Medulla oblongata (tissue), 1 donor: ENCODE results near the gene ATP1A4.

Experiments used
- DNase-seq: peaks from one replicate; pipeline ENCODE4 v3.0.0-alpha.2; 2015; ENCODE audit errors: extremely low spot score

ATP1A4 gene

DNA sequence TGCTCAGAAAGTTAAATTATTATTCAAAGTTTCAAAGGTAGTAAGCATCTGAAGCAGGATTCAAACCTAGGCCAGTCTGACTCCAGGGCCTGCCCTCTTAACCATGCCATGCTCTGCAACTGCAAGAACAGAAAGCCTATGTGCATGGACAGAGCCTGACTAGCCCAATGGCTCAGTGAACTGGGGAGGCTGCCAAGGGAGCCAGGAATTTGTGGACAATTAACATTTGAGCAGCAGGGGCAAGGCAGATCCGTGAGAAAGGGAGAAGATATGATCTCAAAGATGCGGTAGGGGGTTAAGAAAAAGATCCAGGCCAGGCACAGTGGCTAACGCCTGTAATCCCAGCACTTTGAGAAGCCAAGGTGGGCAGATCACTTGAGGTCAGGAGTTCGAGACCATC lies 6.5 kb upstream of the ATP1A4 start:
- DNase-seq = peak; percentile 50

DNA sequence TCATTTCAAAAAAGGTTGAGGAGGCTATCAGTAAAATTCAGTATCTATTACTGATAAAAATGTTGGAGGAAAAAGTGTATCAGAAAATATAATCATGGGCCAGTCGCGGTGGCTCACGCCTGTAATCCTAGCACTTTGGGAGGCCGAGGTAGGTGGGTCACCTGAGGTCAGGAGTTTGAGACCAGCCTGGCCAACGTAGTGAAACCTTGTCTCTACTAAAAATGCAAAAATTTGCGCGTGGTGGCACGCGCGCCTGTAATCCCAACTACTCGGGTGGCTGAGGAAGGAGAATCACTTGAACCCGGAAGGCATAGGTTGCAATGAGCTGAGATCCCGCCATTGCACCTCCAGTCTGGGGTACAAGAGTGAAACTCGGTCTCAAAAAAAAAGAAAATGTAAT lies 5.3 kb upstream of the ATP1A4 start:
- DNase-seq = no peak

DNA sequence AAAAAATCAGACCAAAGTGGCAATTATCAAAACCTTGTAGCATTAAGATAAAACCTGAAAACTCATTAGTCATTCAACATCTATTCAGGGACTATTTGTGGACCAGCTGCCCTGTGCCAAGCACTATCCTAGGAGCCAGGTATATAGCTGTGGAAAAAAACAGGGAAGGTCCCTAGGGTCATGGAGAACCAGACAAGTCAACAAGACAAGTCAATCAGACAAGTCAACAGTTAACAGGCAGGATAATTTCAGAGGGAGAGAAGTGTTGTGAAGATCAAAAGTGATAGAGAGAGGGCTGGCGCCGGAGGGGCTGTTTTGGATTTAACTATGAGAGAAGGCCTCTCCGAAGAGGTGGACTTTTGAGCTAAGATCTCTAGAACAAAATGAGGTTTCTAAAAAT lies 3.3 kb upstream of the ATP1A4 start:
- DNase-seq = no peak

DNA sequence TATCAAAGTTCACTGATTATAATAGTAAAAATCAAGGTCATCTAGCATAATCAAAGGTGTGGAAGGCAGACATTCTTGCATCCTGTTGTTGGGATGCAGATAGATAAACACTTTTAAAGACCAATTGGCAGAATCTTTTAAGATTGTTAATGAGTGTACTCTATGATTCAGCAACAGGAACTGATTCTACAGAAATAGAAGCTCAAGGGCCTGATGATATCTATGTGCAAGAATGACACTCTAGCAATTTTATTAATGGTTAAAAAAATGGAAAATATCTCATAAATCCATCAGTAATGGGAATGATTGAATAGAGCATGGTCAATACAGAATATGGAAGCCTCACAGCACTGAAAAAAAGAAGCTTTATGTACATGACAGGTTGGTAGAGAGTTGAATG lies 2.2 kb upstream of the ATP1A4 start:
- no peak for DNase-seq

DNA sequence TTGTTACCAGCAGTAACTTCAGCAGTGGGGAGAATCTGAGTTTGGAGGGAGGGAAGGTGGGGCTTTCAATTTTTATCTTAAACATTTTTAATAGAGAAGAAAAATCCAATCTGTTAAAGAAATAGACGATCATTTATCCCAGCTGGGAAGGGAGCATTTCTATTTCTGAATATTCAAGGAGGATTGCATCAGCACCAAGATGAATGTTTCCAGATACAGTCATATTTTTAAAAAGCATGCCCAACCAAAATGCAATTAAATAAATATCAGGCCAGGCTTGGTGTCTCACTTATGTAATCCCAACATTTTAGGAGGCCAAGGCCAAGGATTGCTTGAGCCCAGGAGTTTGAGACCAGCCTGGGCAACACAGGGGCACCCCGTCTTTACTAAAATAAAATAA lies 1.7 kb upstream of the ATP1A4 start:
- no peak for DNase-seq

DNA sequence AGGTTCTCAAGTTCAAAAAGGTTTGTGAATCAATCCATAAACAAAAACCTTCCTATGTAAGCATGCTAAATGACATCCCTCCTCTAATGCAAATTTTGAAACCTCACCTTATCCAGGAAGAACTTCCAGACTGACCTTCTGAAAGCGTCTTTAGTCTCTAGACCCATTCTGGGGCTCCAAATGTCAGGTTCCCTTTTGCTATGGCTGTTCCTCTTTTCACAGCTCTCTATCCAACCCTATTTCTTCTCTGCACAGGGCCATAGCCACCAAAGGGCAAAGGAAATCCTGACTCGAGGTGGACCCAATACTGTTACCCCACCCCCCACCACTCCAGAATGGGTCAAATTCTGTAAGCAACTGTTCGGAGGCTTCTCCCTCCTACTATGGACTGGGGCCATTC lies 3.4 kb downstream of the ATP1A4 start:
- DNase-seq = no peak

DNA sequence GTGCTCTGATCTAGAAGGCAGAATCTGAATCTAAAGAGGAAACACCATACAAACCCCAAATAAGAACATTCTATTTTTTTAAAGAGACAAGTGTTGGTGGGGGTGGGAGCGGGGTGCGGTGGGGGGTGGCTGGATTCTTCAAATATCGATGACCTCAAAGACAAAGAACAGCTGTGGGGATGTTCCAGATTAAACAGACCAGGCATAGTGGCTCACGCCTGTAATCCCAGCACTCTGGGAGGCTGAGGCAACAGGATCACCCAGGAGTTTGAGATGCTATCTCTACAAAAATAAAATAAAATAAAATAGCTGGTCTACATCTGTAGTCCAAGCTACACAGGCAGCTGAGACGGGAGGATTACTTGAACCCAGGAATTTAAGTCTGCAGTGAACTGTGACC lies 5.0 kb downstream of the ATP1A4 start:
- no peak for DNase-seq

DNA sequence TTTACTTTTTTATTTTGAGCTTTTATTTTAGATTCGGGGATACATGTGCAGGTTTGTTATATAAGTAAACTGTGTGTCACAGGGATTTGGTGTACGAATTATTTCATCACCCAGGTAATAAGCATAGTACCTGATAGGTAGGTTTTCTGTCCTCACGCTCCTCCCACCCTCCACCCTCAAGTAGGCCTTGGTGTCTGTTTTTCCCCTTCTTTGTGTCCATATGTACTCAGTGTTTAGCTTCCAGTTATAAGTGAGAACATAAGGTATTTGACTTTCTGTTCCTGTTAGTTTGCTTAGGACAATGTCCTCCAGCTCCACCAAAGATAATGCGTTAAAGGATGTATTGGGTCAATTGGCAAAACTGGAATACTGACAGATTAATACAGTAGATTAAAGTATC lies 5.8 kb downstream of the ATP1A4 start:
- DNase-seq = no peak

DNA sequence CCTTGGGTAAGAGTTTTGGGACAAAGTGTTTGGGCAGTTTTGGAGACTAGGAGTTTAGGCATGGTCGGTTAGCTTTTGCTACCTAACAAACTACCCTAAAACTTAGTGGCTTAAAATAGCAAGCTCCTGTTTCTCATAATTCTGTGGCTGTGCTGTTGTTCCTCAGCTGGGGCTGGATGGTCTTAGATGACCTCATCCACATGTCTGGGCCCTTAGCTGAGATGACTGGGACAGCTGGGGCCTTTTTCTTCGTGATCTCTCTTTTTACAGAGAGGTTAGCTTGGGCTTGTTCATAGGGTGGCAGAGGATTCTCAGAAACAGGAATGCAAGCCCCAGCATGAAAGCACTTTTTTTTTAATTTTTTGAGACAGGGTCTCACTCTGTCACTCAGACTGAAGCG lies 6.6 kb downstream of the ATP1A4 start:
- no peak for DNase-seq

DNA sequence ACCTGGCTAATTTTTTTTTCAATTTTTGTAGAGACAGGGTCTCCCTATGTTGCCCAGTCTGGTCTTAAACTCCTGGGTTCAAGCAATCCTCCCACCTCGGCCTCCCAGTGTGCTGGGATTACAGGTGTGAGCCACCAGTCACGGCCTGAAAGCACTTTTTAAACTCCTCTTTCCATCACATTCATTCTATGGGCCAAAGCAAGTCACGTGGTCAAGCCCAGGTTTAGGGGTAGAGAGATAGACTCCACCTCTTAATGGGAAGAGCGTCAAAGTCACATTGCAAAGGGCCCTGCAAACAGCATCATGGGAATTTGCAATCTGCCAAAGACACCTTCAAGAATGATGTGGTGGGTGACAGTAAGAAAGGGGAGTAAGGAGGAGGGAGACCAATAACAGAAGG lies 7.1 kb downstream of the ATP1A4 start:
- no peak for DNase-seq

DNA sequence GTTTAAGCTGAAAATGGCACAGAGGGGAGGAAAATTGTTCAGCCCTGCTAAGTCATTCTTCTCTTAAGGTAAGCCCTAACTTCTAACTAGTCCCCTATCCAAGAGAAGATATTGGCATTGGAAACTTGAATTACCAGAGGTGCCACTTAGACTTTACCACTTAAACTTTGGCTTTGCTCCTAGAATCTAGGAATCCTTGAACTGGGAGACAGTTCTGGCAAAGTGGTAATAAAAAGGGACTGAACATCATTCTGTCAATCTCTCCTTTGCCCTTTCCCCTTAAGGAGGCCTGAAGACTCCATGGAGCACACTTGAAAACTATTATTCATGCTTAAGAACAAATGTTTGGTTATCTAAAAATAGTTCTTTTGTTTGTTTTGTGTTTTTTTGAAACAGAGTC lies 8.4 kb downstream of the ATP1A4 start:
- DNase-seq = no peak

DNA sequence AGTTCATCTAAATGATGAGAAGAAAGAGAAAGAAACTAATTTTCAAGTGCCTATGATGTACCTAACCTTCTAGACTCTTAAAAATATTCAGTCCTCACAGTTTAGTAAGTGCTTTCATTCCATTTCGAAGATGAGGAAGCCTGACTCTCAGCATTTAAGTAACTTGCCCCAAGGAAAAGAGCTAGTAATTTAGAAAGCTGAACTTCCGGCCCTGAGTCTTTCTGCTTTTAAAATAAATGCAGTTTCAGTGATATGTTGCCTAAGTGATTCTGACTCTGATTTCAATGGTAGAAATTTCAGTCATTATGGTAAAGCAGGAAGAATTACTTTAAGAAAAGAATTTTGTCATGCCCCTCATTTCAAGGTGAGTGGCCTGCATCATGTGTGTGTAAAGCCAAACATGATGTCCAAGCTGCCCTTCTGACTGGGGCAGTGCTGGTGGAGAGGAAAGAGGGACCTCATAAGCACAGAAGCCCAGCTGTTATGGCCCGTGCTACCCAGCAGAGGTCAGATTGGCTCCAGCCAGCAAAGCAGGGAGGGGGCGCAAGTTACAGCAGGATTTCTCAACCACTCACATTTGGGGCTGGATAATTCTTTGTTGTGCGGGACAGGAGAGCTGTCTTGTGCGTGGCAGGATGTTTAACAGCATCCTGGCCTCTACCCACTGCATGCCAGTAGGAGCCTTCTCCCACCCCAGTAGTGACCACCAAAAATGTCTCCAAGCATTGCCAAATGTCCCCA lies 10.7 kb downstream of the ATP1A4 start:
- DNase-seq = peak; percentile 74

DNA sequence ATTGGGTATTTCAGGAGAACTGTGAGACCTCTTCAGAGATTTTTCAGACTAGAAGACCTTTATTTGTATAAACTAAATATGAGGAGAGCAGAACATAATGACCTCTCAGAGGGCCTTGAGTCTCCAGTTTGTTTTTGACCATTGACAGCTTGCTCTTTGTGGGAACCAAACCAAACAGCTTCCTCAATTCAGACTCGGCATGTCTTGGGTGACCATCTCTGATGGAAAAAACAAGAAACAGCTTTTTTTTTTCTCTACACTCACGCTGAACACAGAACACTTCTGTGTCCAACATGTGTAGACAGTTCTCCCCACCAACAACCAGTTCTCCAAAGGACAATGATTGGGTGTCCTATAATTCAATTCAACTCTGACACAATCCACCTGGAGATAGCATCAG lies 11.5 kb downstream of the ATP1A4 start:
- peak; percentile 48 for DNase-seq

DNA sequence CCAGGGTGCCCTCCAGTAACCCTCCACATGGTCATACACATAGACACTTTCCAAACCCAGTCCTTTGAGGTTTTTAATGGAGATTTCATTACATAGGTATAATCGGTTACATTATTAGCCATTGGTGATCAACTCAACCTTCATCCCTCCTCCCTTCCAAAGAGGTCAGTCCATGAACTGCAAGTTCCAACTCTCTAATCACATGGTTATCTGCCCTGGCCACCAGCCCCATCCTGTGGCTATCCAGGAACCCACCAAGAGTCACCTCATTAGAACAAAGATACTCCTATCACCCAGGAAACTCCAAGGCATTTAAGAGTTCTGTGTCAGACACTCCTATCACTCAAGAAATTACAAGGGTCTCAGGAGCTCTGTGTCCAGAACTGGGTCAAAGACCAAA lies 12.2 kb downstream of the ATP1A4 start:
- DNase-seq = no peak

DNA sequence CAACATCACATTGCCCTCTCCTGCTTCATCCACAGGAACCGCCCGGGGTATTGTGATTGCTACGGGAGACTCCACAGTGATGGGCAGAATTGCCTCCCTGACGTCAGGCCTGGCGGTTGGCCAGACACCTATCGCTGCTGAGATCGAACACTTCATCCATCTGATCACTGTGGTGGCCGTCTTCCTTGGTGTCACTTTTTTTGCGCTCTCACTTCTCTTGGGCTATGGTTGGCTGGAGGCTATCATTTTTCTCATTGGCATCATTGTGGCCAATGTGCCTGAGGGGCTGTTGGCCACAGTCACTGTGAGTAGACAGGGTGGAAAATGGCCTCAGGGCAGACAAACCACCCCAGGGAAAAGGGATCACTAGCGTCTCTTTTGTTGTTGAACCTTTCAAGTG lies 12.7 kb downstream of the ATP1A4 start:
- DNase-seq = no peak

DNA sequence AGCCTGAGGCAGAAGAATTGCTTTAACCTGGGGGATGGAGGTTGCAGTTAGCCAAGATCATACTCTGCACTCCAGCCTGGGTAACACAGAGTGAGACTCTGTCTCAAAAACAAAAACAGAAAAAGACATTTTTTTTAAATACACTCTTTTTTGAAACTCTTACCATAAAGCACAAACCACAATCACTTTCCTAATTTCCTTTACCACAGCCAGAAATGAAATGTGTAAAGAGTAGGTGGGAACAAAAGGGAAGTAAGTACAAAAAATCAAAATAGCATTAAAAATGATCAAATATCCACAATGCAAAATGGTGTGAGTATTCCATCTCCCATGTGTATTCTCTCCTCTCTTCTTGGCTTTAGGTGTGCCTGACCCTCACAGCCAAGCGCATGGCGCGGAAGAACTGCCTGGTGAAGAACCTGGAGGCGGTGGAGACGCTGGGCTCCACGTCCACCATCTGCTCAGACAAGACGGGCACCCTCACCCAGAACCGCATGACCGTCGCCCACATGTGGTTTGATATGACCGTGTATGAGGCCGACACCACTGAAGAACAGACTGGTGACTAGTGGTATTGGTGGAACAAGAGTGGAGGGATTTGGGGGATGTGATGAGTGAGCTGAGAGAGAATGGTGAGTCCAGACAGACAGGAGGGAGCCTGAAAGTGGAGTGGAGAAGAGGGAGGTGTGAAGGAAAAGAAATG lies 14.9 kb downstream of the ATP1A4 start:
- DNase-seq = no peak

DNA sequence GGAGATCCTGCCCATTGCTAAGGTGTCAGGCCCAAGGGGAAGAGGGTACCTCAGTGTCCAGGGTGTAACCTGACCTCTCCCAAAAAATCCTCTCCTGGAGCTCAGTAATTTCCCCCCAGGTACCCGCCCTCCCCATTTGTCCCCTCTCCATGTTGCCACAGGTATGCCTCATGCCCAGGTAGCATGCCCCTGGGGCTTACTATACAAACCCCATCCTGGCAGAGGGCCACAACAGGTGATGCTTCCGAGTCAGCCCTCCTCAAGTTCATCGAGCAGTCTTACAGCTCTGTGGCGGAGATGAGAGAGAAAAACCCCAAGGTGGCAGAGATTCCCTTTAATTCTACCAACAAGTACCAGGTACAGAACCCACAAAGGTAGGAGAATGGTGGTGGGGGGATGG lies 15.7 kb downstream of the ATP1A4 start:
- DNase-seq = no peak

DNA sequence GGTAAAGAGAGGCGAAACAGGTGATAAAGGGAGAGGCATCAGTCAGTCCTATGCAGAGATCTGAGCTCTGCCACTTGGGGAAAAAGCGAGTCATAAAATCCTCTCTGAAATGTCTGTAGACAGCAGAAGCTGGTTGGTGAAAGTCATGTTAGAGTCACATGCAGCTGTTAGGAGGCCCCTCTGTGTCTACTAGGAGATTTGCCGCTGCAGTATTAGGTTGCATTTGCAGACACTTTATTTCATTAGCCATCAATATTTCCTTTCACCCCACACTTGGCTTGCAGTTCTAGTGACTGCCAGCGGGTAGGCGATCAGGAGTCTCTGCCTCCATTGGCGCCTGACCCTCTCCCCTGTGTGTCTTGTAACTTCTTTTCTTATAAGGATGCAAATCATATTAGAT lies 16.2 kb downstream of the ATP1A4 start:
- no peak for DNase-seq

DNA sequence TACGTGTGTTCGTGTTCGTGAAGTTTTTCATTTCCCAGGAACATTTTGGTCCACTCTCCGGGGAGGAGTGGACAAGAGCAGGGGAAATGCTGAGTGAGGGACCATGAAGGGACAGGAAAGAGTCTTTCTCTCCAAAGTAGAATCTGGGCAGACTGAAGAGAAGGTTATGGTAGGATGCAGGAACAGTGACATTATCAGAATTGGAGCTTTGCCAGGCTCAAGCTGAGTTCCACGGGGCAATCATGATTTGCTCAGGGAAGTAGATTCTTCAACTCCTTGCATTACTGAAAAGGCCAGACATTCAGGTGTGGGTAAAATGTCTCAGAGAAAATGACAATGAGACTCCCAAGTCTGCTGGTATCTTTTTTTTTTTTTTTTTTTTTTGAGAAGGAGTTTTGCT lies 16.6 kb downstream of the ATP1A4 start:
- DNase-seq = no peak

DNA sequence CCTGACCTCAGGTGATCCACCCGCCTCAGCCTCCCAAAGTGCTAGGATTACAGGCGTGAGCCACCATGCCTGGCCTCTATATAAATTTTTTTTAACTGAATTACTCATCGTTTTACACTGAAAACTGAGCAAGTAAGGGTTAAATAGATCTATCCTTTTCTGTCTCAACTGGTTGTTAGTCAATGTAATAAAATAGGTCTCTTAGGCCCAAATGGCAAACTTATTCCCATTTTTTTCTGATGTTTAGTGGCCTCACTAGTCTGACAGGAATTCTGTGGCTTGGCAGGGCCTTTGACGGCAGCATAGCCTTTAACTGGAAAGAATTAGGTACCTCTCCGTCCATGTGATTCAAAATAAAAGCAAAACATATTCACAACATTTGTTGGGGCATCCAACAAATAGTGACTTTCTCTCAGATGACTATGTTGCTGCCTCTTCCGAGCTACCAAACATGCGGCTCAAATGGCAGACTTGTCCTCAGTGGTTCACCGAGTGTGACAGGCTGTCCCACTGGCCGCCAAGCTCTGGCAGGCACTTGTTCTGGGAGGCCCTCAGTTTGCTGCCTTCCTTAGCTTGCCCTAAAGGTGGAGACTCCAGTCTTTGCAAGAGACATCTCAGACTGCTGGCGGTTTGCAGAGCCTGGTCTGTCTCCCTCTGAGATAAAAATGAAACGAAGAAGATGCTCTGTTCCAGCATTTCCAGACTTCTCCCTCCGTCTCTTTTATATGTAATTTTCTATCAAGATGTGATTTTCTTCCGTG lies 17.4 kb downstream of the ATP1A4 start:
- DNase-seq = peak; percentile 40

DNA sequence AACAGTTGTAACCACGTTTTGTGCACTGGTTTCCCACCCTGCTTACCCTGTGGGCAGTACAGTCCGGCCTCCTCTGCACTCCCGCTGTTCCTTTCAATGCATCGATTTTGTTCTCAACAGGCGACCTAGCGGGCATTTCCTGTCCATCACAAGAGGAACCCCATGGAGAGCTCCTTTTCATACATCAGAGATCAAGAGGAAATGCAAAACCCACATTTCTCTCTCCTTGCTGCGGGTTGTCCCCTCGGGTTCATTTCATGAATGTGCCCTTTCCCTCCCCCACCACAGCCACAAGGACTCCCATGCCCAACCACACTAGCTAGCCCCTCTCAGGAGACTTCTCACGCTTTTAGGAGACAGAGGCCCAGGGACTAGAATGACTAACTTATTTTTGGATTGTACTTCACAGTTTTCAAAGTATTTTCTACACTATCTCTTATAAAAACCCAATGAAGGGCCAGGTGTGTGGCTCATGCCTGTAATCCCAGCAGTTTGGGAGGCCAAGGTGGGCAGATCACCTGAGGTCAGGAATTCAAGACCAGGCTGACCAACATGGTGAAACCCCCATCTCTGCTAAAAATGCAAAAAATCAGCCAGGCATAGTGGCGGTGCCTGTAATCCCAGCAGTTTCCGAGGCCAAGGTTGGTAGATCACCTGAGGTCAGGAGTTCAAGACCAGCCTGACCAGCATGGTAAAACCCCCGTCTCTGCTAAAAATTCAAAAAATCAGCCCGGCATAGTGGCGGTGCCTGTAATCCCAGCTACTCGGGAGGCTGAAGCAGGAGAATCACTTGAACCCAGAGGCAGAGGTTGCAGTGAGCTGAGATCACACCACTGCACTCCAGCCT lies 18.4 kb downstream of the ATP1A4 start:
- DNase-seq = no peak

DNA sequence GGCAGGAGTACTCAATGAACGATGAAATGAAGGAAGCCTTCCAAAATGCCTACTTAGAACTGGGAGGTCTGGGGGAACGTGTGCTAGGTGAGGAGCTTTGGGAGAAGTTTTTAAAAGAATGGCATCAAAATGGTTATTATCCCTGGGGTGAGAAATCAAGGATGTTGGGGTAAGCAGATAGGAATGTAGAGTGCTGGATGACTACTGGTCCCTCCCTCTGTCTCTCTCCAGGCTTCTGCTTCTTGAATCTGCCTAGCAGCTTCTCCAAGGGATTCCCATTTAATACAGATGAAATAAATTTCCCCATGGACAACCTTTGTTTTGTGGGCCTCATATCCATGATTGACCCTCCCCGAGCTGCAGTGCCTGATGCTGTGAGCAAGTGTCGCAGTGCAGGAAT lies 20.0 kb downstream of the ATP1A4 start:
- no peak for DNase-seq
